Adrenal gland (tissue), 5 donors: ENCODE results near the gene CSNK2A3.

ENCODE experiments used
- POLR2A ChIP-seq, 2 donors: fragments of 450-650 bp; IDR thresholded peaks; one replicate each; pipeline ENCODE4 v1.6.1; 2017; ENCODE audit warnings: antibody characterized with exemption in 2 of 2, mild to moderate bottlenecking in 2 of 2, moderate library complexity in 1 of 2
- TF ChIP-seq, protein P1 (sequence below), 6 experiments: fragments of 450-650 bp in 4 of 6; fragments of 200-600 bp in 2 of 6; sonication (generic) in 1 of 6; IDR thresholded peaks; 1 replicate in 5 of 6; 2 replicates in 1 of 6; pipeline versions ENCODE4 v1.5.1 to v1.8.0; 2016 to 2021; ENCODE audit warnings: antibody characterized with exemption in 6 of 6, mild to moderate bottlenecking in 2 of 6, moderate library complexity in 1 of 6
- donor health status: DM: no; HTN: no; CAD: no.

DNA sequence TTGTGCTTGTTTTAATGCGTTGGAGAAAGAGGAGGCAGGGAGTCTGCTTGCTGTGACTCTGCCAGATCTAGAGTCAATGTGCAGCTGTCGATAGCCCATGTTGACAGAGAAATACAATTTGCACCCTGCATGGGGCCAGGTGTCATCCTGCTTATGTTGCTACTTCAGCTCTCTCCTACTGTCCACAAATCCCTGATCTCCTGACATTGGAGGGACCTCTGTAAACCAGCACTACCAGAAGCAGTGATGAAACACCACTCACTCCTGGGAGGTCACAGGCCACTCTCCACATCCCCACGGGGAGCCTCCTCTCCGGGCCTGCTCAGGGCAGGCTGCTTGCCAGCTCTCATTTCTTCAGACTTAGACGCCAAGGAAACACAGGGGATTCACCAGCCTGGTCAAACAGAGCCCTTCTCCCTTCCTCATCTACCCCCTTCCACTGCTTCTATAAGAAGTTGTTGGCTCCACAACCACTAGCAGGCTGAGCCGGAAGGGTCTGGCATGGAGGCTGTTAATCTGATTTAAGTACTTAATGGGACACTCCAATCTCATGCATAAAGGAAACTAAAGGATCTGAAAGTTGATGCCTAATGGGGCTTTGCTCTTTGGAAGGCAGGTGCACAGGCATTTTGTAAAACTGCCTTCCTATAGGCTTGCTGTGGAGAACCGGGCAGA lies 29.9 kb upstream of the CSNK2A3 start:
- TF ChIP-seq, protein P1, sequence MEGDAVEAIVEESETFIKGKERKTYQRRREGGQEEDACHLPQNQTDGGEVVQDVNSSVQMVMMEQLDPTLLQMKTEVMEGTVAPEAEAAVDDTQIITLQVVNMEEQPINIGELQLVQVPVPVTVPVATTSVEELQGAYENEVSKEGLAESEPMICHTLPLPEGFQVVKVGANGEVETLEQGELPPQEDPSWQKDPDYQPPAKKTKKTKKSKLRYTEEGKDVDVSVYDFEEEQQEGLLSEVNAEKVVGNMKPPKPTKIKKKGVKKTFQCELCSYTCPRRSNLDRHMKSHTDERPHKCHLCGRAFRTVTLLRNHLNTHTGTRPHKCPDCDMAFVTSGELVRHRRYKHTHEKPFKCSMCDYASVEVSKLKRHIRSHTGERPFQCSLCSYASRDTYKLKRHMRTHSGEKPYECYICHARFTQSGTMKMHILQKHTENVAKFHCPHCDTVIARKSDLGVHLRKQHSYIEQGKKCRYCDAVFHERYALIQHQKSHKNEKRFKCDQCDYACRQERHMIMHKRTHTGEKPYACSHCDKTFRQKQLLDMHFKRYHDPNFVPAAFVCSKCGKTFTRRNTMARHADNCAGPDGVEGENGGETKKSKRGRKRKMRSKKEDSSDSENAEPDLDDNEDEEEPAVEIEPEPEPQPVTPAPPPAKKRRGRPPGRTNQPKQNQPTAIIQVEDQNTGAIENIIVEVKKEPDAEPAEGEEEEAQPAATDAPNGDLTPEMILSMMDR (IDR thresholded peaks at IDR 0.05) = no peak
- no peak for TF ChIP-seq POLR2A (IDR thresholded peaks at IDR 0.05)
